ENCODE measurements around the gene ZNF441.
"Not testable (repeated sequence)": the region's sequence is repeated elsewhere in the genome, so short reads cannot be mapped to it uniquely, and the experiment has no call there.

Gene ZNF441

DNA sequence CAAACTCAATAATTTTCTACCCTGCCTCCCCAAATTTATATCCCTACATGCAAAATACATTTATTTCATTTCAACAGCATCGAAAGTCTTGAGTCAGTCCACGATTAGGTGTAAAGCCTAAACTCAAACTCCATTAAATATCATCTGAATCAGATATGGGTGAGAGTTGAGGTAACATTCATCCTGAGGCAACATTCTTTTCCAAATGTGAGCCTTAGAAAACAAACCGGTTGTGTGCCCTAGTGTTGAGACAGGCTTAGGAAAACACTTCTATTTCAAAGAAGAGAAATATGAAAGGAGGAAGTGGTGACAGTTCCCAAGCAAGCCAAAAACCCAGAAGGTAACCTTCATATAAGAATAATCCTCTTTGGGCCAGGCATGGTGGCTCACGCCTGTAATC, 12.1 kb upstream of the ZNF441 start:
- Mint-ChIP-seq H3K4me3 (no peak overlapping the region), H3K4me1 (ENCODE audit: low read depth in 2 of 2) (no peaks in the 10 kb centered on the region), H3K9me3 (peaks cover 2 to 8% of the 10 kb centered on the region in 2 donors), H3K36me3 (ENCODE audit: insufficient read depth) (no peaks in the 10 kb centered on the region), H3K27me3 (peaks cover 27 to 32% of the 10 kb centered on the region in 2 donors), H3K27ac (no peak overlapping the region)
- no peak for DNase-seq
- ATAC-seq (replicated peaks): no peak

DNA sequence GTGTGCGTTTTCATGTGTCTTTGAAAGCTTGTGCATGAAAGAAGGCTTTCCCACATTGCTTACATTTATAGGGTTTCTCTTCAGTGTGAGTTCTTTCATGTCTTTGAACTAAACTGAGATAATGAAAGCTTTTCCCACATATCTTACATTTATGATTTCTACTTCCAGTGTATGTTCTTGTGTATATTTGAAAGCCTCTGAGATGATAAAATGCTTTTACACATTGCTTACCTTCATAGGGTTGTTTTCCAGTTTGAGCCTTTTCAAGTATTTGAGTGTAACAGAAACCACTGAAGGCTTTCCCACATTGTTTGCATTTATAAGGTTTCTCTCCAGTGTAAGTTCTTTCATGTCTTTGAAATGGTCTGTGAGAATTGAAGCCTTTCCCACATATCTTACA, 9.8 kb upstream of the ZNF441 start:
- H3K27ac Mint-ChIP-seq: no peak overlapping the region
- no peak for ATAC-seq (replicated peaks)
- H3K9me3 Mint-ChIP-seq: peaks cover 2 to 8% of the 10 kb centered on the region in 2 donors

DNA sequence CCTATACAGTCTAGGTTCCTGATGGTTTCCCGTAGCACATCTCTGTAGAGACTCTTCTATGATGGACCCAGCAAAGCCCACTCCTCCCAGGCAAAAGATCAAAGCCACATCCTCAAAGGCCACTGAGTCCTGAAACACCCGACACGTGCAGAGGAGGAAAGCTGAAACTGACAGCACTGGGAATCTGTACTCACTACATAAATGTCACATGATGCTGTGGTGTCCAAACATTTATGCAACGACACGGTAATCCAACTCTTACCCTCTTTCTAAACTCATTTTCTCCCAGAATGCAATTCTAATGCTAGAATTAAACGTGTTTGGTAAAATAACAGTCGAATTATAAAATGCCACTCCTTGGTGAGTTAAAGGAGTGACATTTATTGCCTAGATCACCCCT, 7.0 kb upstream of the ZNF441 start:
- DNase-seq (no peak), ATAC-seq (replicated peaks) (no peak)
- Mint-ChIP-seq H3K27me3 (peaks cover 20 to 21% of the 10 kb centered on the region in 2 donors), H3K9me3 (peaks cover 0 to 2% of the 10 kb centered on the region in 2 donors), H3K4me1 (ENCODE audit: low read depth in 2 of 2) (no peaks in the 10 kb centered on the region), H3K4me3 (no peak overlapping the region), H3K27ac (no peak overlapping the region), H3K36me3 (ENCODE audit: insufficient read depth) (no peaks in the 10 kb centered on the region)

More for the DNA sequence above, 9.8 kb upstream of the ZNF441 start:
- H3K36me3 Mint-ChIP-seq (ENCODE audit: insufficient read depth): no peaks in the 10 kb centered on the region
- DNase-seq: no peak
- no peaks in the 10 kb centered on the region for H3K4me1 Mint-ChIP-seq (ENCODE audit: low read depth in 2 of 2)
- peaks cover 39 to 42% of the 10 kb centered on the region in 2 donors for H3K27me3 Mint-ChIP-seq
- no peak overlapping the region for H3K4me3 Mint-ChIP-seq

DNA sequence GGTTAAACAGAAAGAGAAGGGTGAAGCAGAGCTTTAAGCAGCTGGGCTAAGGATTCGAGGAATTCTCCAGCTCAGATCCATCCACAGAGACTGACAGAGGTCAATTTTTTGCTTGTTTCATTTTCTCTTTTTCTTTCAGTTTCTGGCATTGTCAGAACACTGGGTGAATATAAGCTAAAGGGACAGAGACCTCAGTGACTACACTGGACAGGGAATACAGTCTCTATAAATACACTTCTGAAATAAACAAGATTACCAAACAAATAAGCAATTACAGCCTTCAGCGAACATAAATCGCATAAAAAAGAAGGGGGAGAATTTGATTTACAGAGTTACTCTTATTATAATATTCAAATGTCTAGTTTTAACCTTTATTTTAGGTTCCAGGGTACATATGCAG, 3.7 kb upstream of the ZNF441 start:
- Mint-ChIP-seq H3K27me3 (peaks cover 20 to 30% of the 10 kb centered on the region in 2 donors), H3K4me1 (ENCODE audit: low read depth in 2 of 2) (peaks cover 7 to 12% of the 10 kb centered on the region in 2 donors), H3K27ac (no peak overlapping the region), H3K9me3 (no peaks in the 10 kb centered on the region), H3K4me3 (no peak overlapping the region), H3K36me3 (ENCODE audit: insufficient read depth) (peaks cover 9% of the 10 kb centered on the region)
- ATAC-seq (replicated peaks) (no peak), DNase-seq (no peak)

DNA sequence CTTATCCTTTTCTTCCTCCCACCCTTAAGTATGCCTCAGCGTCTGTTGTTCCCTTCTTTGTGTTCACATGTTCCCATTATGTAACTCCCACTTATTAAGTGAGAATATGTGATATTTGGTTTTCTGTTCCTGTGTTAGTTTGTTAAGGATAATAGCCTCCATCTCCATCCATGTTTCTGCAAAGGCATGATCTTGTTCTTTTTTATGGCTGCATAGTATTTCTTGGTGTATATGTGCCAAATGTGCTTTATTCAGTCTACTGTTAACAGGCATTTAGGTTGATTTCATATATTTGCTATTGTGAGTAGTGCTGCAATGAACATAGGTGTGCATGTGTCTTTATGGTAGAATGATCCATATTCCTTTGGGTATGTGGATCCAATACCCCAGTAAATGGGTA, 3.2 kb upstream of the ZNF441 start:
- peaks cover 0 to under 1% of the 10 kb centered on the region in 2 donors for H3K9me3 Mint-ChIP-seq
- H3K27me3 Mint-ChIP-seq: peaks cover 20 to 30% of the 10 kb centered on the region in 2 donors
- H3K27ac Mint-ChIP-seq: no peak overlapping the region
- peaks cover 9% of the 10 kb centered on the region for H3K36me3 Mint-ChIP-seq (ENCODE audit: insufficient read depth)
- no peak for DNase-seq
- peaks cover 12 to 16% of the 10 kb centered on the region in 2 donors for H3K4me1 Mint-ChIP-seq (ENCODE audit: low read depth in 2 of 2)
- no peak for ATAC-seq (replicated peaks)
- H3K4me3 Mint-ChIP-seq: no peak overlapping the region

DNA sequence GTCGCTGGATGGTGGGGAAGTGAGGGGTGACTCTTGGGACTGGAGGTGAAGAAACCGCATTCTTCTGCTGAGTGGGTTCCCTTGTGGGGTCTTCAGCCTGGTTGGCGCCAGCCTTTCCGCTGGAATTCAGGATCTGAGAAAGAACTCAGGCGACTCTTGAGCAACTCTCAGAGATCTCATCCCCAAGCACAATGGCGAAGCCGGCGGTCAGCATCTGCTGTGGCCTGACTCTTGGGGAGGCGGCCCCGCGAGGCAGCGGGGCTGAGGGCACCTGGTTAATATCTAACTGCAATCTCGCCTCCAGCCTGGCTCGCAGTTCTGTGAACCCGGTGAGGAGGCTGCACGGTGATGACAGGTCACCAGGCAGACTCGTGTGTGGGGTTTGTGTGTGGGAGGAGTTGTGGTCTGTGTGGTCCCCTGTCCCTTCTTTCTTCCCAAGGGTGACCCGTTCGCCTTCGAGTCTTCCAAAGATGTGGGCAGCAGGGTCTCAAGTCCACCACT, 883 bp downstream of the ZNF441 start:
- DNase-seq: peak; percentile 3 to 6 (median 4)
- peak overlapping the region; percentile 91 to 94 for H3K4me3 Mint-ChIP-seq

DNA sequence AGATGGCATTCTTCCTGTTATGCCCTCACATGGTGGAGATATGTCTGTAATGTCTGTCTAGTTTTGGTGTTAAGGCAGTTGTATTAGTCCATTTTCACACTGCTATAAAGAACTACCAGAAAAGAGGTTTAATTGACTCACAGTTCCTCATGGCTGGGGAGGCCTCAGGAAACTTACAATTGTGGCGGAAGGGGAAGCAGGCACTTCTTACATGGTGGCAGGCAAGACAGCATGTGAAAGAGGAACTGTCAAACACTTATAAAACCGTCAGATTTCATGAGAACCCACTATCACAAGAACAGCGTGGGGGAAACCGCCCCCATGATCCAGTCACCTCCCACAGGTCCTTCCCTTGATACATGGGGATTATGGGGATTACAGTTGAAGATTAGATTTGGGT, 3.2 kb downstream of the ZNF441 start:
- Mint-ChIP-seq H3K9me3 (peaks cover 7 to 24% of the 10 kb centered on the region in 2 donors), H3K4me3 (no peak overlapping the region), H3K27me3 (peaks cover 0 to 7% of the 10 kb centered on the region in 2 donors), H3K27ac (no peak overlapping the region), H3K4me1 (ENCODE audit: low read depth in 2 of 2) (peaks cover 16 to 20% of the 10 kb centered on the region in 2 donors), H3K36me3 (ENCODE audit: insufficient read depth) (peaks cover 11% of the 10 kb centered on the region)
- no peak for DNase-seq
- ATAC-seq (replicated peaks): no peak

More for the DNA sequence above, 883 bp downstream of the ZNF441 start:
- Mint-ChIP-seq H3K36me3 (ENCODE audit: insufficient read depth) (peaks cover 11% of the 10 kb centered on the region), H3K9me3 (peaks cover 7 to 16% of the 10 kb centered on the region in 2 donors), H3K27ac (peak overlapping the region; percentile 92 to 96), H3K4me1 (ENCODE audit: low read depth in 2 of 2) (peaks cover 16 to 20% of the 10 kb centered on the region in 2 donors), H3K27me3 (peaks cover 0 to 15% of the 10 kb centered on the region in 2 donors)
- no peak for ATAC-seq (replicated peaks)

DNA sequence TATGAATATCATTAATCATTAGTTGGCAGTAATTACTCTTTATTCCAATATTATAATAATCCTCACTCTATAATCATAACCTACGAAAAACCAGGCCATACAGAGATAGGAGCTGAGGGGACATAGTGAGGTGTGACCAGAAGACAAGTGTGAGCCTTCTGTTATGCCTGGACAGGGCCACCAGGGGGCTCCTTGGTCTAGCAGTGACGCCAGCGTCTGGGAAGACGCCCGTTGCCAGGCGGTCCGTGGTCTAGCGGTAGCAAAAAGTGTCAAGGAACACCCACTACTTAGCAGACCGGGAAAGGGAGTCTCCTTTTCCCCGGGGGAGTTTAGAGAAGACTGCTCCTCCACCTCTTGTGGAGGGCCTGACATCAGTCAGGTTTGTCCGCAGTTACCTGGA, 4.7 kb downstream of the ZNF441 start:
- not testable (repeated sequence) for H3K4me3 Mint-ChIP-seq; H3K27me3 Mint-ChIP-seq; DNase-seq; H3K27ac Mint-ChIP-seq; H3K36me3 Mint-ChIP-seq (ENCODE audit: insufficient read depth); ATAC-seq (replicated peaks)
- H3K4me1 Mint-ChIP-seq (ENCODE audit: low read depth in 2 of 2): peaks cover 16 to 18% of the 10 kb centered on the region in 2 donors
- peaks cover 7 to 24% of the 10 kb centered on the region in 2 donors for H3K9me3 Mint-ChIP-seq

DNA sequence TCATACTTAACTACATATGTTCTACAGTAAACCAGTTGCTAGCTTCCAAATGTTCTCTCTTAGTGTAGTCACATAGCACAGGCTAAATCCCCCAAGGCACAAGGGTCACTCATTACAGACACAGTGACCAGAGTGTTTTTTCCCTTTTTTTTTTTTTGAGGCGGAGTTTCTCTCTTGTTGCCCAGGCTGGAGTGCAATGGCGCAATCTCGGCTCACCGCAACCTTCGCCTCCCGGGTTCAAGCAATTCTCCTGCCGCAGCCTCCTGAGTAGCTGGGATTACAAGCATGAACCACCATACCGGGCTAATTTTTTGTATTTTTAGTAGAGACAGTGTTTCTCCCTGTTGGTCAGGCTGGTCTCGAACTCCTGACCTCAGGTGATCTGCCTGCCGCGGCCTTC, 9.9 kb downstream of the ZNF441 start:
- not testable (repeated sequence) for H3K27me3 Mint-ChIP-seq; H3K4me1 Mint-ChIP-seq (ENCODE audit: low read depth in 2 of 2); H3K27ac Mint-ChIP-seq; ATAC-seq (replicated peaks); H3K4me3 Mint-ChIP-seq; DNase-seq
- Mint-ChIP-seq H3K9me3 (peaks cover 5 to 17% of the 10 kb centered on the region in 2 donors), H3K36me3 (ENCODE audit: insufficient read depth) (peaks cover 32% of the 10 kb centered on the region)

DNA sequence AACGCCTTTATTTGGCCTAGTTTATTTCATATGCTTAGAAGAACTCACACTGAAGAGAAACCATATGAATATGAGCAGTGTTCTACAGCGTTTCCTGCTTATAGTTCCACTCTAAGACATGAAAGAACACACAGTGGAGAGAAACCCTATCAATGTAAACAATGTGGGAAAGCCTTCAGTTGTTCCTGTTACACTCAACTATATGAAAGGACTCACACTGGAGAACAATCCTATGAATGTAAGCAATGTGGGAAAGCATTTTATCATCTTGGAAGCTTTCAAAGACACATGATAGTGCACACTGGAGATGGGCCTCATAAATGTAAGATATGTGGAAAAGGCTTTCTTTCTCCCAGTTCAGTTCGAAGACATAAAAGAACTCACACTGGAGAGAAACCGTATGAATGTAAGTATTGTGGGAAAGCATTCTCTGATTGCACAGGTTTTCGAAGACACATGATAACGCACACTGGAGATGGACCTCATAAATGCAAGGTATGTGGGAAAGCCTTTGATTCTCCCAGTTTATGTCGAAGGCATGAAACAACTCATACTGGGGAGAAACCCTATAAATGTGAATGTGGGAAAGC, 13.7 kb downstream of the ZNF441 start:
- Mint-ChIP-seq H3K9me3 (peaks cover 0 to 5% of the 10 kb centered on the region in 2 donors), H3K36me3 (ENCODE audit: insufficient read depth) (peaks cover 32% of the 10 kb centered on the region), H3K4me1 (ENCODE audit: low read depth in 2 of 2) (no peaks in the 10 kb centered on the region), H3K27ac (no peak overlapping the region), H3K27me3 (no peaks in the 10 kb centered on the region), H3K4me3 (no peak overlapping the region)
- no peak for ATAC-seq (replicated peaks)
- no peak for DNase-seq

DNA sequence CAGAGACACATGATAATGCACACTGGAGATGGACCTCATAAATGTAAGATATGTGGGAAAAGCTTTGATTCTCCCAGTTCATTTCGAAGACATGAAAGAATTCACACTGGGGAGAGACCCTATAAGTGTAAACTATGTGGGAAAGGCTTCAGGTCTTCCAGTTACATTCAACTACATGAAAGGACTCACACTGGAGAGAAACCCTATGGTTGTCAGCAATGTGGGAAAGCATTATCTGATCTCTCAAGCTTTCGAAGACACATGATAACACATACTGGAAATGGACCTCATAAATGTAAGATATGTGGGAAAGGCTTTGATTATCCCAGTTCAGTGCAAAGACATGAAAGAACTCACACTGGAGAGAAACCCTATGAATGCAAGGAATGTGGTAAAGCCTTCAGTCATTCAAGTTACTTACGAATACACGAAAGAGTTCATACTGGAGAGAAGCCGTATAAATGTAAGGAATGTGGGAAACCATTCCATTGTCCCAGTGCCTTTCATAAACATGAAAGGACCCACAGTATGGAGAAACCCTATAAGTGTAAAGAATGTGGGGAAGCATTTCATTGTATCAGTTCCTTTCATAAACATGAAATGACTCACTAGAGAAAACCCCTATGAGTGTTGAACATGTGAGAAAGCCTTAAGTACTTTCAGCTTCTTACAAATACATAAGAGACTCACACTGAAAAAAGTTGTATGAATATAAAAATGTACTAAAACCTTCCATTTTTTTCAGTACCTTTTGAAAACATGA, 14.7 kb downstream of the ZNF441 start:
- Mint-ChIP-seq H3K27ac (no peak overlapping the region), H3K9me3 (peaks cover under 1 to 5% of the 10 kb centered on the region in 2 donors), H3K36me3 (ENCODE audit: insufficient read depth) (peaks cover 36% of the 10 kb centered on the region), H3K4me1 (ENCODE audit: low read depth in 2 of 2) (no peaks in the 10 kb centered on the region), H3K4me3 (no peak overlapping the region), H3K27me3 (no peaks in the 10 kb centered on the region)
- ATAC-seq (replicated peaks): no peak
- no peak for DNase-seq

DNA sequence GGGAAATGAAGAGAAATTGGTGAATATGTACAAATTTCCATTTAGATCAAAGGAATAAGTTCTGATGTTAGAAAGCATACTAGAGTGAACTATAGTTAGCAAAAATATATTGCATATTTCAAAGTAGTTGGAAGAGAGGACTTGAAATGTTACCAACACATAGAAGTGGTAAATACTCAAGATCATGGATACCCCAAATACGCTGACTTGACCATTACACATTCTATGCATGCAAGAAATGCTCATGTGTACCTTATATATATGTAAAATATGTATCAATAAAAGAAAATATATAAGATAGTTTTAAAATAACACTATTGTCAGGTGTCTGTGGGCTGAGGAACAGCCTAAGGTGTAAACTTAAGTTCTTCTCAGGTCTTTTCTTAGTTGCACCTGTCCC, 17.0 kb downstream of the ZNF441 start:
- H3K9me3 Mint-ChIP-seq: peaks cover 5 to 8% of the 10 kb centered on the region in 2 donors
- ATAC-seq (replicated peaks) (no peak), DNase-seq (no peak)
- no peak overlapping the region for H3K27ac Mint-ChIP-seq
- H3K27me3 Mint-ChIP-seq: no peaks in the 10 kb centered on the region
- H3K4me3 Mint-ChIP-seq: no peak overlapping the region
- H3K4me1 Mint-ChIP-seq (ENCODE audit: low read depth in 2 of 2): no peaks in the 10 kb centered on the region
- peaks cover 26% of the 10 kb centered on the region for H3K36me3 Mint-ChIP-seq (ENCODE audit: insufficient read depth)

DNA sequence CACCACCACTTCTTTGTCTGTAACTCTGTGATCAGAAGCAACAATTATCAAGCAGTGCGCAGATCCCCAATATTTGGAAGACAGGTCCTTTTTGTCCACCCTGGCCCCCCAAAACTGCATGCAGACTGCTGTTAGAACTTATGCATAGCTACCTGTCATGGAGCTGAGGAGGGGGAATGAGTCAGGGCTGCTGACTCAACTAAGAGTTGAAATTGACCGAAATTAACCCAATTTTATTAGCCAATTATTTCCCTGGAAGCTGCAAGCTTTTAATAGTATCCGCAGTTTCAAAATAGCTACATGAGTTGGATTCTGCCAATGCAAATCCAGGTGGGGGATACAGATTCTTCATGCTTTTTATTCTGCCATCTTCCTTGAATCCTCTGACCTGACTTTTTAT, 17.6 kb downstream of the ZNF441 start:
- DNase-seq (no peak), ATAC-seq (replicated peaks) (no peak)
- Mint-ChIP-seq H3K27ac (no peak overlapping the region), H3K36me3 (ENCODE audit: insufficient read depth) (peaks cover 20% of the 10 kb centered on the region), H3K9me3 (peaks cover 5 to 8% of the 10 kb centered on the region in 2 donors), H3K4me1 (ENCODE audit: low read depth in 2 of 2) (no peaks in the 10 kb centered on the region), H3K27me3 (no peaks in the 10 kb centered on the region), H3K4me3 (no peak overlapping the region)

DNA sequence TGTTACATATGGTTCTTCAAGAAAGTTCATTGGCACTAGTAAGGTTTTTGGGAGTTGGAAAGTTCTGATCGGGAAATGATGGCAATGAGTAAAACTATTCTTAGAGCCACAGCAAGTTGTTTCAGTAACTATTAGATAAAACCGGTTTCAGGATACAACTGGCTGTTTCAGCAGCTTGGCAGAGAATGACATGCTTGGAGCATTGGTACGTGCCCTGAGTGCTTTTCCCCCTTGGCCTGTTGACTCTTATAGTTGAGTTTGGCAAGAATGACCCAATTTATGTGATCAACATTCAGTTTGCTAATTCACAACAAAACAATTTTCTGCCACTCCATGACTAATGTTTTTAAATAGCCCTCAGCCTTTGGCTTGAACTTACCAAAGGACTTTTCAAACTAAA, 20.7 kb downstream of the ZNF441 start:
- H3K4me3 Mint-ChIP-seq: no peak overlapping the region
- ATAC-seq (replicated peaks): no peak
- H3K27ac Mint-ChIP-seq: no peak overlapping the region
- DNase-seq: no peak
- peaks cover 7 to 8% of the 10 kb centered on the region in 2 donors for H3K9me3 Mint-ChIP-seq
- H3K27me3 Mint-ChIP-seq: no peaks in the 10 kb centered on the region
- H3K4me1 Mint-ChIP-seq (ENCODE audit: low read depth in 2 of 2): no peaks in the 10 kb centered on the region
- H3K36me3 Mint-ChIP-seq (ENCODE audit: insufficient read depth): peaks cover 4% of the 10 kb centered on the region
